ENCODE measurements around the gene SLITRK4. TPM values are rescaled to one million over a fixed set of nuclear protein-coding genes. Genes with fewer than 3 reads are reported as not detected.

The SLITRK4 gene, protein sequence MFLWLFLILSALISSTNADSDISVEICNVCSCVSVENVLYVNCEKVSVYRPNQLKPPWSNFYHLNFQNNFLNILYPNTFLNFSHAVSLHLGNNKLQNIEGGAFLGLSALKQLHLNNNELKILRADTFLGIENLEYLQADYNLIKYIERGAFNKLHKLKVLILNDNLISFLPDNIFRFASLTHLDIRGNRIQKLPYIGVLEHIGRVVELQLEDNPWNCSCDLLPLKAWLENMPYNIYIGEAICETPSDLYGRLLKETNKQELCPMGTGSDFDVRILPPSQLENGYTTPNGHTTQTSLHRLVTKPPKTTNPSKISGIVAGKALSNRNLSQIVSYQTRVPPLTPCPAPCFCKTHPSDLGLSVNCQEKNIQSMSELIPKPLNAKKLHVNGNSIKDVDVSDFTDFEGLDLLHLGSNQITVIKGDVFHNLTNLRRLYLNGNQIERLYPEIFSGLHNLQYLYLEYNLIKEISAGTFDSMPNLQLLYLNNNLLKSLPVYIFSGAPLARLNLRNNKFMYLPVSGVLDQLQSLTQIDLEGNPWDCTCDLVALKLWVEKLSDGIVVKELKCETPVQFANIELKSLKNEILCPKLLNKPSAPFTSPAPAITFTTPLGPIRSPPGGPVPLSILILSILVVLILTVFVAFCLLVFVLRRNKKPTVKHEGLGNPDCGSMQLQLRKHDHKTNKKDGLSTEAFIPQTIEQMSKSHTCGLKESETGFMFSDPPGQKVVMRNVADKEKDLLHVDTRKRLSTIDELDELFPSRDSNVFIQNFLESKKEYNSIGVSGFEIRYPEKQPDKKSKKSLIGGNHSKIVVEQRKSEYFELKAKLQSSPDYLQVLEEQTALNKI
- total RNA-seq = 0.50 and 1.2 TPM in 2 replicates

DNA sequence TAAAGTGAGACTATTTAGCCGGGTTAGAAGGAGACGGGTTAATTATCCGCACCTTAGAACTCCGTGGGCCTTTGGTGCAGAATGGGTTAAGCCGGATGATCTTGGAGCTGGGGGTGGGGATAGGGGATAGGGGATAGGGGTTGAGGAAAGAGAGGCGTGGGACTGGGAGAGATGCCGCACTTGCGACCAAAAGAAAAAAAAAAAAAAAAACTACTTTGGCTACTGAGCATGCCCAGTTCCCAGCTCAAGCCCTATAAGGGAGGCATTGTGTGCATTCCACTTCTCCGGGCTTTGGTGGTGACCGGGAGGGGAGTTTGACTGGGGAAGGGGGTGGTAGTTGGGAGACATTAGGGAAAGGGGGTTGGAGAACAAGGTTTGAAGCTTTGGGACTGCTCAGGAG lies at the start of gene SLITRK4:
Gene SLITRK4 (minus strand): TSS at position 187 of the 400 bp plus-strand sequence. CDS start 4,993 bp downstream, outside the sequence.

Other genes starting within 250 kb of the SLITRK4 start
- gene SPANXN3, start 118.6 kb downstream of the SLITRK4 start, total RNA-seq = not detected in 2 replicates
- gene SPANXN2, start 84.7 kb upstream of the SLITRK4 start, total RNA-seq = not detected in 2 replicates
- gene UBE2NL, start 248.0 kb upstream of the SLITRK4 start, total RNA-seq = not detected in 2 replicates

Data from uterine smooth muscle cell (primary cell).